ENCODE results near the gene SUMO3. TPM values are rescaled to one million over a fixed set of nuclear protein-coding genes. Genes with fewer than 3 reads are reported as not detected.

SUMO3 gene
- total and polyA plus RNA-seq, 7 donors = 38.6 to 86.6 (median 62.1) TPM

DNA sequence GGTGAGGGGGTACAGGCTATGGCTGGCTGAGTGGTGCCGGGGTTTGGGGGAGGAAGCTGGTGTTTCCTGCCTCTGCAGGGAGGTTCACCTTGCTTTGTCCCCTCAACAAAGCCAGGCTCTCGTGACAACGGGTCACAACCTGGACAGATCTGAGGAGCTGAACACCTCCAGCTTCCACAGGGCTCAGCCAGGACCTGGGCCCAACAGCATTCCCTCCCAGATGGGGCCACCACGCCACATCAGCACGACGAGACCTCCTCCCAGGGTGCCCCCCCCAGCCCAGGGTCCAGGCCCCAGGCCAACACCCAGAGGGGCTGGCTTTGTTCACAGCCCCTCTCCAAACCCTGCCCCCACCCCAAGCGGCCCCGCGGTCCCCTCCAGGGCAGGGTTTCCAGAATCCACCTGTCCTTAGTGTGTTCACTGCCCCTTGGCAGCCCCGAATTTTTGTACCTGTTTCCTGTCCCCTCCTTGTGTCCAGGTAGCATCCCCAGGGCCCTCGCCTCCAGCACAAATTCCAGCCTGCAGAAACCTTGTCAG lies 51.0 kb downstream of the SUMO3 start:
- Histone ChIP-seq H3K4me3 (no peak overlapping the region), H3K4me1 (no peaks in the 10 kb centered on the region), H3K27me3 (ENCODE audit: insufficient read depth in 3 of 3, low read length in 2 of 3) (no peaks in the 10 kb centered on the region), H3K9me3 (no peaks in the 10 kb centered on the region), H3K27ac (no peak overlapping the region), H3K36me3 (ENCODE audit: insufficient read depth in 1 of 2, low read depth in 1 of 2) (peaks cover 3 to 37% of the 10 kb centered on the region in 2 donors)
- ATAC-seq (peak in 2 of 4 donors; percentile 2 to 20), DNase-seq (no peak)
- 69 to 75% (median 73%) methylated on average over 11 of the region's 11 CpGs for WGBS, 3 donors
- TF ChIP-seq CTCF (IDR thresholded peaks at IDR 0.05) = no peak
- intact Hi-C loops (cut with DNase I) = no loop called here

GRCh38 chr21:44766014-44766817 lies 51.6 kb downstream of the SUMO3 start:
- intact Hi-C loops (cut with DNase I) = no loop called here
- ATAC-seq (peak in 1 of 4 donors; percentile 26), DNase-seq (no peak)
- no peak overlapping the region for H3K27ac ChIP-seq
- H3K27me3 ChIP-seq (ENCODE audit: insufficient read depth in 3 of 3, low read length in 2 of 3) = no peaks in the 10 kb centered on the region
- H3K4me3 ChIP-seq = no peak overlapping the region
- H3K9me3 ChIP-seq = no peaks in the 10 kb centered on the region
- TF ChIP-seq CTCF (IDR thresholded peaks at IDR 0.05) = no peak
- peaks cover 3 to 30% of the 10 kb centered on the region in 2 donors for H3K36me3 ChIP-seq (ENCODE audit: insufficient read depth in 1 of 2, low read depth in 1 of 2)
- WGBS, 3 donors = 82 to 87% (median 86%) methylated on average over 22 to 24 of the region's 24 CpGs
- H3K4me1 ChIP-seq = no peaks in the 10 kb centered on the region

DNA sequence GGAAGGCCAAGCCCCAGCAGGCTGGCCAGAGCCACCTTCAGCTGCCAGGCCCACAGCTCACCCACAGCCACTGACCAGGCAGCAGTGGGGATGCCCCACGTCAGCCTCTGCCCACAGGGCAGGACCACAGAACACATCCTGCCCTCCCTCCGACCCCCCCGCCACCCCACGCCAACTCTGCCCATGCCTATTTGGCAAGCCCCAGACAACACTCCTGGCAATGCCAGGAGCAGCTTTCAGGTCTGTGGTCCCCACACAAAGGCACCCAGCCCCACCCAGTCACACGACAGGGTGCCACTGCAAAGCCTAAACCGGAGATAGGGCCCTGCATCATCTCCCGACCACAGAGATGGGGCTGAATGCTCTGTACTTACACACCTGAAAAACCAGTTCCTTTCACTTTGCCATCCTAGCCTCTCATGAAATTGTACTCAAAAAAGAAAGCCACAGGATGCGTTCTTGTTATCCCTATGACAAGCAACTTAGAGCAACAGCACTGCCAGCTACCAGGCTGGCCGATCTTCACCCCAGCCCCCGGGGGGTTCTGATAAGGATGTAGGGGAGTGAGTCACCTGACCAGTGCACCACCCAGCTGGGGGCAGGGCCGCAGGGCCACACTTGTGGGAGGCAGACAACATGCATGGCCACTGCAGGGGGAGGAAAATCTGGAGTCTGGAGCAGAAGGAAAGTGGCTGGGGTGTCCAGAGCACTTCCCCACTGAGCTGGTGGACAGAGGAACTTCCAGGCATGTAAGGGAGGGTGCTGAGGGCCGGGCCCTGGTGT lies 52.4 kb downstream of the SUMO3 start:
- intact Hi-C loops (cut with DNase I) = no loop called here
- no peaks in the 10 kb centered on the region for H3K27me3 ChIP-seq (ENCODE audit: insufficient read depth in 3 of 3, low read length in 2 of 3)
- ATAC-seq (no peak), DNase-seq (no peak)
- no peak overlapping the region for H3K27ac ChIP-seq
- TF ChIP-seq CTCF (IDR thresholded peaks at IDR 0.05) = no peak
- no peaks in the 10 kb centered on the region for H3K4me1 ChIP-seq
- no peaks in the 10 kb centered on the region for H3K9me3 ChIP-seq
- no peak overlapping the region for H3K4me3 ChIP-seq
- WGBS, 3 donors = 46 to 56% (median 52%) methylated on average over 12 of the region's 12 CpGs
- peaks cover 0 to 22% of the 10 kb centered on the region in 2 donors for H3K36me3 ChIP-seq (ENCODE audit: insufficient read depth in 1 of 2, low read depth in 1 of 2)

- no peaks in the 10 kb centered on the region for H3K4me1 ChIP-seq
- intact Hi-C loops (cut with DNase I) = no loop called here
Observed at GRCh38 chr21:44764319-44765230, 53.3 kb downstream of the SUMO3 start.

More at GRCh38 chr21:44764319-44765230, 53.3 kb downstream of the SUMO3 start:
- TF ChIP-seq CTCF (IDR thresholded peaks at IDR 0.05) = no peak
- ATAC-seq (no peak), DNase-seq (no peak)
- no peaks in the 10 kb centered on the region for H3K9me3 ChIP-seq
- WGBS, 3 donors = 58 to 71% (median 63%) methylated on average over 23 to 26 of the region's 26 CpGs
- H3K27me3 ChIP-seq (ENCODE audit: insufficient read depth in 3 of 3, low read length in 2 of 3) = no peaks in the 10 kb centered on the region
- H3K36me3 ChIP-seq (ENCODE audit: insufficient read depth in 1 of 2, low read depth in 1 of 2) = peaks cover 0 to 14% of the 10 kb centered on the region in 2 donors
- no peak overlapping the region for H3K4me3 ChIP-seq
- H3K27ac ChIP-seq = no peak overlapping the region

Measured in psoas muscle (tissue), 8 donors.